HEK293T (cell line): ENCODE results near the gene CDO1.

Source experiments
- CTCF ChIA-PET: fragments of 350-600 bp; formaldehyde crosslinking; extraction: SDS; loops from one replicate; lab custom pipeline; 2021; ENCODE audit warnings: antibody characterized with exemption, inconsistent platforms; lab: Yijun Ruan, JAX
- POLR2A ChIA-PET: fragments of 350-600 bp; formaldehyde crosslinking; extraction: SDS; loops from one replicate; lab custom pipeline; 2020; ENCODE audit warnings: antibody characterized with exemption, inconsistent platforms; lab: Yijun Ruan, JAX
- DNase-seq: peaks from one replicate; pipeline ENCODE4 v3.0.0; 2012; ENCODE audit warnings: mixed read lengths; ENCODE audit errors: extremely low spot score
- ARNT ChIP-seq: fragments of 450-650 bp; IDR thresholded peaks from 2 replicates; pipeline ENCODE4 v1.6.1; 2017; ENCODE audit warnings: mild to moderate bottlenecking
- BHLHE40 ChIP-seq: fragments of 450-650 bp; IDR thresholded peaks from 2 replicates; pipeline ENCODE4 v1.6.1; 2016; ENCODE audit warnings: mild to moderate bottlenecking, moderate library complexity, borderline replicate concordance
- CTBP1 ChIP-seq: fragments of 450-650 bp; IDR thresholded peaks from 2 replicates; pipeline ENCODE4 v1.6.1; 2016; ENCODE audit warnings: borderline replicate concordance
- ELF4 ChIP-seq: fragments of 450-650 bp; IDR thresholded peaks from 2 replicates; pipeline ENCODE4 v1.6.1; 2017; ENCODE audit warnings: antibody characterized with exemption
- FOXA1 ChIP-seq: fragments of 450-650 bp; IDR thresholded peaks from 2 replicates; pipeline ENCODE4 v1.6.1; 2016; ENCODE audit warnings: mild to moderate bottlenecking
- FOXK2 ChIP-seq: fragments of 450-650 bp; IDR thresholded peaks from 2 replicates; pipeline ENCODE4 v1.6.1; 2016; ENCODE audit warnings: mild to moderate bottlenecking
- FOXM1 ChIP-seq: fragments of 450-650 bp; IDR thresholded peaks from 2 replicates; pipeline ENCODE4 v1.6.1; 2017; ENCODE audit warnings: mild to moderate bottlenecking, borderline replicate concordance
- HDGF ChIP-seq: fragments of 450-650 bp; IDR thresholded peaks from 2 replicates; pipeline ENCODE4 v1.6.1; 2017; ENCODE audit warnings: antibody characterized with exemption, borderline replicate concordance
- L3MBTL2 ChIP-seq: fragments of 450-650 bp; conservative IDR thresholded peaks from 2 replicates; pipeline ENCODE4 v1.6.1; 2016; ENCODE audit warnings: mild to moderate bottlenecking
- LEF1 ChIP-seq: fragments of 450-650 bp; IDR thresholded peaks from 2 replicates; pipeline ENCODE4 v1.6.1; 2017; ENCODE audit warnings: mild to moderate bottlenecking, borderline replicate concordance
- NFRKB ChIP-seq: fragments of 450-650 bp; IDR thresholded peaks from 2 replicates; pipeline ENCODE4 v1.6.1; 2016; ENCODE audit warnings: mild to moderate bottlenecking, moderate library complexity
- PKNOX1 ChIP-seq: fragments of 450-650 bp; IDR thresholded peaks from 2 replicates; pipeline ENCODE4 v1.6.1; 2016
- SP1 ChIP-seq: fragments of 450-650 bp; IDR thresholded peaks from 2 replicates; pipeline ENCODE4 v1.6.1; 2017
- SUZ12 ChIP-seq: fragments of 450-650 bp; IDR thresholded peaks from 2 replicates; pipeline ENCODE4 v1.6.1; 2016; ENCODE audit warnings: mild to moderate bottlenecking
- TARDBP ChIP-seq: fragments of 450-650 bp; IDR thresholded peaks from 2 replicates; pipeline ENCODE4 v1.6.1; 2016
- ZNF384 ChIP-seq: fragments of 450-650 bp; IDR thresholded peaks from 2 replicates; pipeline ENCODE4 v1.6.1; 2016

The CDO1 gene

GRCh38 chr5:115800108-115800507 lies 16.4 kb downstream of the CDO1 start:
- CTCF ChIA-PET: no interaction called here
- TF ChIP-seq FOXM1 (no peak), SUZ12 (no peak), BHLHE40 (no peak), PKNOX1 (no peak), ZNF384 (no peak), ARNT (no peak), ELF4 (no peak), HDGF (no peak), NFRKB (no peak), SP1 (no peak)
- POLR2A ChIA-PET: interaction anchor here (1.5 kb wide), 1 partner anchor 16 kb away, joined by 3 read pairs; the partner anchor contains the start of gene CDO1
- DNase-seq: no peak

GRCh38 chr5:115798252-115798651 lies 18.2 kb downstream of the CDO1 start:
- TF ChIP-seq SP1: no peak
- TF ChIP-seq PKNOX1: no peak
- TF ChIP-seq BHLHE40: no peak
- TF ChIP-seq ELF4: no peak
- TF ChIP-seq L3MBTL2: no peak
- no peak for TF ChIP-seq HDGF
- TF ChIP-seq ZNF384: no peak
- TF ChIP-seq ARNT: no peak
- no peak for TF ChIP-seq NFRKB
- no peak for TF ChIP-seq FOXA1
- TF ChIP-seq CTBP1: no peak
- no peak for TF ChIP-seq LEF1
- TF ChIP-seq FOXK2: no peak
- TF ChIP-seq SUZ12: no peak
- TF ChIP-seq TARDBP: no peak
- no peak for TF ChIP-seq FOXM1
- no peak for DNase-seq
- POLR2A ChIA-PET: no interaction called here
- CTCF ChIA-PET: no interaction called here

- DNase-seq: no peak
- ChIA-PET CTCF (interaction anchor here (0.5 kb wide), 1 partner anchor 11 kb away, joined by 3 read pairs; no protein-coding TSS in a partner anchor), POLR2A (interaction anchor here (1.6 kb wide), 1 partner anchor 11 kb away, joined by 4 read pairs; no protein-coding TSS in a partner anchor)
- TF ChIP-seq PKNOX1 (no peak), FOXK2 (no peak), SP1 (no peak), CTBP1 (no peak), ARNT (no peak), FOXM1 (no peak)
Measured at GRCh38 chr5:115796656-115797055, 19.8 kb downstream of the CDO1 start.

- TF ChIP-seq BHLHE40 (no peak), SP1 (no peak), FOXK2 (no peak), ZNF384 (no peak), HDGF (no peak)
- CTCF ChIA-PET: no interaction called here
- POLR2A ChIA-PET: no interaction called here
- no peak for DNase-seq
Measured at GRCh38 chr5:115795700-115796099, 20.8 kb downstream of the CDO1 start.

- ChIA-PET CTCF (no interaction called here), POLR2A (no interaction called here)
- DNase-seq: no peak
- TF ChIP-seq FOXA1: no peak
- no peak for TF ChIP-seq ARNT
- TF ChIP-seq CTBP1: no peak
- TF ChIP-seq HDGF: no peak
- TF ChIP-seq ZNF384: no peak
- TF ChIP-seq FOXM1: no peak
- no peak for TF ChIP-seq NFRKB
- no peak for TF ChIP-seq SP1
- TF ChIP-seq ELF4: no peak
- no peak for TF ChIP-seq TARDBP
- TF ChIP-seq LEF1: no peak
Measured at GRCh38 chr5:115788440-115788839, 28.0 kb downstream of the CDO1 start.

GRCh38 chr5:115787426-115787825 lies 29.0 kb downstream of the CDO1 start:
- ChIA-PET CTCF (no interaction called here), POLR2A (no interaction called here)
- DNase-seq: no peak
- no peak for TF ChIP-seq ARNT
- no peak for TF ChIP-seq SP1
- TF ChIP-seq BHLHE40: no peak
- TF ChIP-seq FOXM1: no peak
- TF ChIP-seq HDGF: no peak
- TF ChIP-seq FOXK2: no peak
- TF ChIP-seq SUZ12: no peak
- TF ChIP-seq TARDBP: no peak
- no peak for TF ChIP-seq ZNF384
- TF ChIP-seq NFRKB: no peak
- TF ChIP-seq PKNOX1: no peak
- TF ChIP-seq L3MBTL2: no peak
